Amniotic epithelial cell (primary cell): ENCODE data around the gene UBE2H.
"Not testable (repeated sequence)": the region's sequence is repeated elsewhere in the genome, so short reads cannot be mapped to it uniquely, and the experiment has no call there.

Experiments used
- DNase-seq: peaks from one replicate; pipeline ENCODE4 v3.0.0-alpha.2; 2010; ENCODE audit warnings: low read depth

Gene UBE2H

GRCh38 chr7:129872054-129872453 lies 80.7 kb downstream of the UBE2H start:
- DNase-seq = no peak

GRCh38 chr7:129870668-129871067 lies 82.1 kb downstream of the UBE2H start:
- no peak for DNase-seq

GRCh38 chr7:129866251-129866650 lies 86.5 kb downstream of the UBE2H start:
- no peak for DNase-seq

GRCh38 chr7:129865925-129866201 lies 86.9 kb downstream of the UBE2H start:
- no peak for DNase-seq

- DNase-seq = no peak
Observed at GRCh38 chr7:129865093-129865924, 87.5 kb downstream of the UBE2H start.

GRCh38 chr7:129864676-129865075 lies 88.1 kb downstream of the UBE2H start:
- DNase-seq = not testable (repeated sequence)

- DNase-seq = no peak
Observed at GRCh38 chr7:129864042-129864441, 88.7 kb downstream of the UBE2H start.

GRCh38 chr7:129862682-129863081 lies 90.1 kb downstream of the UBE2H start:
- DNase-seq = no peak

- DNase-seq = not testable (repeated sequence)
Observed at GRCh38 chr7:129860784-129861183, 92.0 kb downstream of the UBE2H start.

GRCh38 chr7:129859183-129859582 lies 93.6 kb downstream of the UBE2H start:
- DNase-seq = peak; percentile 71

GRCh38 chr7:129858490-129858889 lies 94.3 kb downstream of the UBE2H start:
- no peak for DNase-seq

- no peak for DNase-seq
Observed at GRCh38 chr7:129857313-129857712, 95.4 kb downstream of the UBE2H start.

- no peak for DNase-seq
Observed at GRCh38 chr7:129855935-129856717, 96.6 kb downstream of the UBE2H start.

- peak; percentile 64 for DNase-seq
Observed at GRCh38 chr7:129855234-129855673, 97.5 kb downstream of the UBE2H start.

- DNase-seq = no peak
Observed at GRCh38 chr7:129854401-129854800, 98.4 kb downstream of the UBE2H start.

GRCh38 chr7:129853661-129854268 lies 99.0 kb downstream of the UBE2H start:
- peak; percentile 73 for DNase-seq

GRCh38 chr7:129851809-129852208 lies 101.0 kb downstream of the UBE2H start:
- DNase-seq = no peak

GRCh38 chr7:129851174-129851573 lies 101.6 kb downstream of the UBE2H start:
- no peak for DNase-seq

GRCh38 chr7:129848436-129848835 lies 104.3 kb downstream of the UBE2H start:
- DNase-seq = no peak

- peak; percentile 87 for DNase-seq
Observed at GRCh38 chr7:129845972-129846327, 106.8 kb downstream of the UBE2H start.

GRCh38 chr7:129845178-129845971 lies 107.4 kb downstream of the UBE2H start:
- DNase-seq = peak; percentile 87
